Heart right ventricle (tissue), 16 donors: Measurements from ENCODE around the gene MTARC2. TPM values are rescaled to one million over a fixed set of nuclear protein-coding genes. Genes with fewer than 3 reads are reported as not detected.

Source experiments
- ATAC-seq, 8 donors: fragments of 200-7000 bp; cut with Tn5 transposase; one replicate each; pipeline ENCODE4 v1.9.1; 2020; ENCODE audit warnings: mild to moderate bottlenecking in 8 of 8, moderate library complexity in 8 of 8, moderate number of reproducible peaks in 1 of 8
- DNase-seq, 2 donors: peaks; one replicate each; pipeline ENCODE4 v3.0.0-alpha.2; 2020
- H3K27ac ChIP-seq, 10 donors: fragments of 200-600 bp; sonication (generic) in 2 of 10; one replicate each; pipeline versions ENCODE4 v1.5.0 to v1.8.0; 2020 to 2022; ENCODE audit warnings: mild to moderate bottlenecking in 3 of 10
- H3K27me3 ChIP-seq, 7 donors: fragments of 200-600 bp; one replicate each; pipeline ENCODE4 v1.8.0; 2021 to 2022; ENCODE audit warnings: mild to moderate bottlenecking in 2 of 7
- H3K36me3 ChIP-seq, 9 donors: fragments of 200-600 bp; sonication (generic) in 1 of 9; one replicate each; pipeline versions ENCODE4 v1.5.0 to v1.8.0; 2020 to 2022; ENCODE audit warnings: mild to moderate bottlenecking in 2 of 9
- H3K4me1 ChIP-seq, 9 donors: fragments of 200-600 bp; sonication (generic) in 1 of 9; one replicate each; pipeline versions ENCODE4 v1.5.0 to v1.8.0; 2020 to 2022; ENCODE audit warnings: mild to moderate bottlenecking in 4 of 9
- H3K4me3 ChIP-seq, 10 donors: fragments of 200-600 bp; sonication (generic) in 2 of 10; one replicate each; pipeline versions ENCODE4 v1.5.0 to v1.8.0; 2020 to 2022; ENCODE audit warnings: mild to moderate bottlenecking in 7 of 10, moderate library complexity in 2 of 10
- H3K9me3 ChIP-seq, 11 donors: fragments of 200-600 bp in 10 of 11; sonication (generic) in 2 of 11; one replicate each; pipeline versions ENCODE4 v1.5.0 to v1.8.0; 2013 to 2022; ENCODE audit warnings: mild to moderate bottlenecking in 2 of 11, control low read depth in 1 of 11, moderate library complexity in 1 of 11
- WGBS, 2 donors: extraction: QIAGEN DNeasy Blood & Tissue Kit; methylation state at CpG; one replicate each; pipeline ENCODE4 v1.1.7; 2013; ENCODE audit warnings: inconsistent platforms in 1 of 2; 5-methylcytosine and 5-hydroxymethylcytosine counted together
- intact Hi-C, 10 donors: fragments of 100-400 bp; cut with DNase I; formaldehyde crosslinking; loops; one replicate each; pipeline versions ENCODE4 v1.11.1 to v1.14.2; 2022
- polyA plus RNA-seq, 2 donors: library from polyadenylated mRNA; stranded (reverse); fragments of 200-250 nt; gene quantifications; one replicate each; pipeline ENCODE4 v1.2.3, GENCODE V29; 2013
- total RNA-seq, 10 donors: library from RNA; stranded (reverse); fragmentation: NEBNext Ultra II Directional in 3 of 10; extraction: Animal tissue kit (Norgen Biotek cat#: 25700) in 3 of 10; gene quantifications; one replicate each; pipeline versions ENCODE4 v1.2.1 to v1.2.4, GENCODE V29; 2021 to 2023
- TF ChIP-seq, protein P1 (sequence below), 9 donors: fragments of 200-600 bp; sonication (generic) in 2 of 9; IDR thresholded peaks; one replicate each; pipeline versions ENCODE4 v1.5.0 to v1.8.0; 2021 to 2022; ENCODE audit warnings: antibody characterized with exemption in 9 of 9, mild to moderate bottlenecking in 5 of 9, moderate library complexity in 1 of 9
- donor health status: Arrhythmogenic right ventricular cardiomyopathy.
- donor health status: ischemic (EF 13 %, LVEDD 7.1; RV severe dilation, severe dysfunction).
- donor health status: healthy with polysubstance abuse.
- donor health status: DM: no; HTN: yes; CAD: no.
- donor health status: DM: no; HTN: no; CAD: no.
- donor health status: ischemic (EF 25% LVEDD 6.9; RV normal size, moderate dysfunction).
- donor health status: ischemic (EF 25% LVEDD 5.7; RV mildly dilated, moderate dysfunction).
- donor health status: healthy.
- donor health status: DM: yes; HTN: yes; CAD: no.
- donor health status: Ischemic cardiomyopathy.
- donor health status: ischemic (EF 35%, LVEDD 5.7; RV mildly dilated, moderate dysfunction).
- donor health status: nonischemic (EF 11% LVEDD 7.7; RV severe dilation, severe dysfunction).
- donor health status: DM: yes; HTN: yes; CAD: no.
- donor health status: PGD.
- donor health status: ischemic (EF 29% LVEDD 5.4; RV normal size, mild dysfunction).
- donor health status: nonischemic (EF 23%, LVEDD 6.1; RV moderate dilation, normal function).

Gene MTARC2
- total and polyA plus RNA-seq, 12 donors = 13.0 to 32.3 (median 26.6) TPM

DNA sequence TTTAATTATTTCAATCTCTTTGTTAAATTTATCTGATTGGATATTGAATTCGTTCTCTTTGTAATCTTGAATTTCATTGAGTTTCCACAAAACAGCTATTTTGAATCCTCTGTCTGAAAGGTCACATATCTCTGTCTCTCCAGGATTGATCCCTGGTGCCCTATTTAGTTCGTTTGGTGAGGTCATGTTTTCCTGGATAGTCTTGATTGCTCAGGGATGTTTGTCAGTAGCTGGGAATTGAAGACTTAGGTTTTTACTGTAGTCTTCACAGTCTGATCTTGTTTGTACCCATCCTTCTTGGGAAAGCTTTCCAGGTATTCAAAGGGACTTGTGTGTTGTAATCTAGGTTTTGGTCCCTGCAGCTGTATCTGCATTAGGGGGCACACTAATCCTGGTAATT lies 6.8 kb upstream of the MTARC2 start:
- Histone ChIP-seq H3K4me1 (peaks cover 0 to under 1% (median 0%) of the 10 kb centered on the region in 9 donors), H3K27me3 (no peaks in the 10 kb centered on the region), H3K36me3 (no peaks in the 10 kb centered on the region), H3K27ac (no peak overlapping the region), H3K9me3 (no peaks in the 10 kb centered on the region), H3K4me3 (no peak overlapping the region)
- WGBS, 2 donors = 59 to 72% methylated on average over 2 of the region's 2 CpGs
- TF ChIP-seq, protein P1, sequence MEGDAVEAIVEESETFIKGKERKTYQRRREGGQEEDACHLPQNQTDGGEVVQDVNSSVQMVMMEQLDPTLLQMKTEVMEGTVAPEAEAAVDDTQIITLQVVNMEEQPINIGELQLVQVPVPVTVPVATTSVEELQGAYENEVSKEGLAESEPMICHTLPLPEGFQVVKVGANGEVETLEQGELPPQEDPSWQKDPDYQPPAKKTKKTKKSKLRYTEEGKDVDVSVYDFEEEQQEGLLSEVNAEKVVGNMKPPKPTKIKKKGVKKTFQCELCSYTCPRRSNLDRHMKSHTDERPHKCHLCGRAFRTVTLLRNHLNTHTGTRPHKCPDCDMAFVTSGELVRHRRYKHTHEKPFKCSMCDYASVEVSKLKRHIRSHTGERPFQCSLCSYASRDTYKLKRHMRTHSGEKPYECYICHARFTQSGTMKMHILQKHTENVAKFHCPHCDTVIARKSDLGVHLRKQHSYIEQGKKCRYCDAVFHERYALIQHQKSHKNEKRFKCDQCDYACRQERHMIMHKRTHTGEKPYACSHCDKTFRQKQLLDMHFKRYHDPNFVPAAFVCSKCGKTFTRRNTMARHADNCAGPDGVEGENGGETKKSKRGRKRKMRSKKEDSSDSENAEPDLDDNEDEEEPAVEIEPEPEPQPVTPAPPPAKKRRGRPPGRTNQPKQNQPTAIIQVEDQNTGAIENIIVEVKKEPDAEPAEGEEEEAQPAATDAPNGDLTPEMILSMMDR (IDR thresholded peaks at IDR 0.05) = no peak
- intact Hi-C loops = no loop called here
- DNase-seq (no peak), ATAC-seq (no peak)

DNA sequence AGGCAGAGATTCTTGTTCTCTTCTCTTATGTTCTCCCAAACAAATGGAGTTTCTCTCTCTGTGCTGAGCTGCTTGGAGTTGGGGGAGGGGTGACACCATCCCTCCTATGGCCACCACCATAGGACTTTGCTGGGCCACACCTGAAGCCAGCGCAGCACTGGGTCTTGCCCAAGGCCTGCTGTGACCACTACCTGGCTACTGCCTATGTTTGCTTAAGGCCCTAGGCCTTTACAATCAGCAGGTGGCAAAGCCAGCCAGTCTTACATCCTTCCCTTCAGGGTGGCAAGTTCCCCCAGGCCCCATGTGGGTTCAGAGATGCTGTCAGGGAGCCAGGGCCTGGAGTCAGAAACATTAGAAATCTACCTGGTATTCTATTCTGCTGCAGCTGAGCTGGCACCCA lies 6.3 kb upstream of the MTARC2 start:
- intact Hi-C loops = no loop called here
- WGBS, 2 donors = 100% methylated on average over 1 of the region's 1 CpG
- H3K9me3 ChIP-seq = no peaks in the 10 kb centered on the region
- TF ChIP-seq, protein P1 (IDR thresholded peaks at IDR 0.05) = no peak
- no peaks in the 10 kb centered on the region for H3K36me3 ChIP-seq
- no peaks in the 10 kb centered on the region for H3K27me3 ChIP-seq
- no peak overlapping the region for H3K4me3 ChIP-seq
- no peak for ATAC-seq
- peaks cover 0 to 5% (median 0%) of the 10 kb centered on the region in 9 donors for H3K4me1 ChIP-seq
- no peak overlapping the region for H3K27ac ChIP-seq
- DNase-seq = no peak

DNA sequence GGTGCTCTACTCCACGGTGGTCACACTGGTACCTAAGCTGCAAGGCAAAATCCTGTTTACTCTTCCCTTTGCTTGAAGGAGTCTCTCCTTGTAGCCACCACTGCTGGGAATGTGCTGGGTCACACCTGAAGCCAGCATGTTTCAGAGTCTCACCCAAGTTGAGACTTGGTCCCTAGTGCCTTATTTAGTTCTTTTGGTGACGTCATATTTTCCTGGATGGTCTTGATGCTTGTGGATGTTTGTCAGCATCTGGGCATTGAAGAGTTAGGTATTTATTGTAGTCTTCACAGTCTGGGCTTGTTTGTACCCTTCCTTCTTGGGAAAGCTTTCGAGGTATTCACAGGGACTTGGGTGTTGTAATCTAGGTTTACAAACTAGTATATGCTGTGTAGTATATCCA lies 5.6 kb upstream of the MTARC2 start:
- 91 to 92% methylated on average over 3 of the region's 3 CpGs for WGBS, 2 donors
- no peak for ATAC-seq

DNA sequence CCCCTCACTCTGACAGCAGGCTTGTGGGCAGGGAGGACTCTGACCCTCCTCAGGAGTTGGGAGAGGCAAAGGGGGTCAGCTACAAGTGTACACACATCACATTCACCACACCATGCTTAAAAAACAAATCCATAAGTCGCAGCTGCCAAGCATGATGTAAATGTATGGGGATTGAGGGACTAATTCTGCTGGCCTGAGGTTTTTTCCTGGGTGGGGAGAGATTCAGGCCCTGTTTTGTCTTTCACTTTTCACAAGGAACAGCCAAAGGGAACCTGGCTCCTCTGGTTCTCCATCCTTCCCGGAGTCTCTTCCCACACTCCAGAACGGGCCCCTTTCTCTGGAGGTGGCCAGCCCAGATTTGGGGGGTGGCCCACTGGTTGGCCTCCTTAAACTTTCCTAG lies 1.3 kb upstream of the MTARC2 start:
- peak overlapping the region in 3 of 10 donors; percentile 67 to 85 (median 74) for H3K4me3 ChIP-seq
- H3K36me3 ChIP-seq = no peaks in the 10 kb centered on the region
- peaks cover 8 to 48% (median 35%) of the 10 kb centered on the region in 9 donors for H3K4me1 ChIP-seq
- H3K27ac ChIP-seq = peak overlapping the region in 3 of 10 donors; percentile 91 to 98 (median 92)
- WGBS, 2 donors = 81 to 92% methylated on average over 3 of the region's 3 CpGs
- ATAC-seq (no peak), DNase-seq (no peak)
- intact Hi-C loops = no loop called here
- TF ChIP-seq, protein P1 (IDR thresholded peaks at IDR 0.05) = no peak
- H3K27me3 ChIP-seq = peaks cover 0 to 12% (median 0%) of the 10 kb centered on the region in 7 donors
- H3K9me3 ChIP-seq = no peaks in the 10 kb centered on the region

More for the DNA sequence above, 5.6 kb upstream of the MTARC2 start:
- TF ChIP-seq, protein P1 (IDR thresholded peaks at IDR 0.05) = no peak
- Histone ChIP-seq H3K27ac (no peak overlapping the region), H3K27me3 (peaks cover 0 to 3% (median 0%) of the 10 kb centered on the region in 7 donors), H3K9me3 (no peaks in the 10 kb centered on the region), H3K4me1 (peaks cover 0 to 12% (median 3%) of the 10 kb centered on the region in 9 donors), H3K4me3 (no peak overlapping the region), H3K36me3 (no peaks in the 10 kb centered on the region)
- DNase-seq = no peak
- intact Hi-C loops = no loop called here
